ENCODE results near the gene RYR2. TPM values are rescaled to one million over a fixed set of nuclear protein-coding genes. Genes with fewer than 3 reads are reported as not detected.
A peak's percentile ranks its signal among the peaks of the same experiment; 100 is the strongest.

RYR2 gene
- total and polyA plus RNA-seq, 9 of the 15 experiments (the other 6 are each of a cell fraction or from before 2014, with no cell fraction given) = 0.03 to 0.42 (median 0.14) TPM

- Histone ChIP-seq H3K36me3 (ENCODE audit: control insufficient read depth, insufficient read depth, low read length) (no peaks in the 10 kb centered on the region), H3K9ac (ENCODE audit: insufficient read depth in 1 of 2, low read depth in 2 of 2, low read length in 2 of 2) (no peak overlapping the region), H2AFZ (ENCODE audit: low read depth, low read length) (no peak overlapping the region), H3K9me3 (replicated peaks; ENCODE audit: control insufficient read depth, insufficient read depth, low read depth, low read length) (no peaks in the 10 kb centered on the region), H4K20me1 (replicated peaks; ENCODE audit: control insufficient read depth, insufficient read depth, low read length) (no peaks in the 10 kb centered on the region), H3K4me3 (no peak overlapping the region), H3K79me2 (ENCODE audit: control insufficient read depth, insufficient read depth, low read length) (no peaks in the 10 kb centered on the region), H3K9me1 (ENCODE audit: control insufficient read depth, insufficient read depth, low read length) (no peaks in the 10 kb centered on the region), H3K4me2 (ENCODE audit: insufficient read depth, low read length) (no peak overlapping the region), H3K4me1 (replicated peaks in 1 of 2; ENCODE audit: control insufficient read depth in 2 of 2, insufficient read depth in 2 of 2, low read length in 2 of 2) (no peaks in the 10 kb centered on the region), H3K27me3 (ENCODE audit: control insufficient read depth in 2 of 2, insufficient read depth in 2 of 2, low read length in 2 of 2) (no peaks in the 10 kb centered on the region), H3K27ac (ENCODE audit: extremely low read depth, low read depth, low read length) (no peak overlapping the region)
- POLR2A ChIA-PET = no interaction called here
- FAIRE-seq (peak; percentile 19), ATAC-seq (no peak), DNase-seq (ENCODE audit: extremely low read depth in 1 of 4, low spot score in 3 of 4) (no peak)
- BruUV-seq (replicated peaks) = no TSS peak
- WGBS (ENCODE audit: insufficient coverage, low coverage, missing lambda C conversion rate) = 0% methylated on average over 4 of the region's 4 CpGs
- in situ Hi-C loops (cut with MboI) (no loop called here), intact Hi-C loops (cut with micrococcal nuclease) (no loop called here)
- CTCF ChIA-PET (ENCODE audit: low intra/inter-chr PET ratio) = no interaction called here
- no peak for TF ChIP-seq THRAP3 (IDR thresholded peaks at IDR 0.05; ENCODE audit: borderline replicate concordance)
- TF ChIP-seq STAG1 (CRISPR knock-in tag; IDR thresholded peaks at IDR 0.05; ENCODE audit: borderline replicate concordance) = no peak
- TF ChIP-seq MAZ (CRISPR knock-in tag; conservative IDR thresholded peaks at IDR 0.05 in 1 of 2, IDR thresholded peaks at IDR 0.05 in 1 of 2) = no peak
- TF ChIP-seq FOXP1 (CRISPR knock-in tag; IDR thresholded peaks at IDR 0.05) = no peak
- TF ChIP-seq MITF (IDR thresholded peaks at IDR 0.05) = no peak
- TF ChIP-seq THRA (IDR thresholded peaks at IDR 0.05) = no peak
- TF ChIP-seq, protein P1, sequence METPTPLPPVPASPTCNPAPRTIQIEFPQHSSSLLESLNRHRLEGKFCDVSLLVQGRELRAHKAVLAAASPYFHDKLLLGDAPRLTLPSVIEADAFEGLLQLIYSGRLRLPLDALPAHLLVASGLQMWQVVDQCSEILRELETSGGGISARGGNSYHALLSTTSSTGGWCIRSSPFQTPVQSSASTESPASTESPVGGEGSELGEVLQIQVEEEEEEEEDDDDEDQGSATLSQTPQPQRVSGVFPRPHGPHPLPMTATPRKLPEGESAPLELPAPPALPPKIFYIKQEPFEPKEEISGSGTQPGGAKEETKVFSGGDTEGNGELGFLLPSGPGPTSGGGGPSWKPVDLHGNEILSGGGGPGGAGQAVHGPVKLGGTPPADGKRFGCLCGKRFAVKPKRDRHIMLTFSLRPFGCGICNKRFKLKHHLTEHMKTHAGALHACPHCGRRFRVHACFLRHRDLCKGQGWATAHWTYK (CRISPR knock-in tag; IDR thresholded peaks at IDR 0.05) = no peak
- TF ChIP-seq NEUROD1 (IDR thresholded peaks at IDR 0.05; ENCODE audit: borderline replicate concordance, low read depth, low read length, partially characterized antibody) = no peak
- no peak for TF ChIP-seq SRSF1 (IDR thresholded peaks at IDR 0.05; ENCODE audit: low read depth, low read length)
- no peak for TF ChIP-seq SMAD2 (IDR thresholded peaks at IDR 0.05; ENCODE audit: low read depth, low read length)
- no peak for TF ChIP-seq GTF2E2 (tag; IDR thresholded peaks at IDR 0.05)
- TF ChIP-seq CEBPB (tag; IDR thresholded peaks at IDR 0.05) = no peak
- no peak for TF ChIP-seq ZNF57 (CRISPR knock-in tag; IDR thresholded peaks at IDR 0.05)
- TF ChIP-seq FIP1L1 (IDR thresholded peaks at IDR 0.05; ENCODE audit: low read depth, low read length, poor library complexity, severe bottlenecking) = no peak
- no peak for TF ChIP-seq ZKSCAN3 (CRISPR knock-in tag; IDR thresholded peaks at IDR 0.05)
- TF ChIP-seq, protein P2, sequence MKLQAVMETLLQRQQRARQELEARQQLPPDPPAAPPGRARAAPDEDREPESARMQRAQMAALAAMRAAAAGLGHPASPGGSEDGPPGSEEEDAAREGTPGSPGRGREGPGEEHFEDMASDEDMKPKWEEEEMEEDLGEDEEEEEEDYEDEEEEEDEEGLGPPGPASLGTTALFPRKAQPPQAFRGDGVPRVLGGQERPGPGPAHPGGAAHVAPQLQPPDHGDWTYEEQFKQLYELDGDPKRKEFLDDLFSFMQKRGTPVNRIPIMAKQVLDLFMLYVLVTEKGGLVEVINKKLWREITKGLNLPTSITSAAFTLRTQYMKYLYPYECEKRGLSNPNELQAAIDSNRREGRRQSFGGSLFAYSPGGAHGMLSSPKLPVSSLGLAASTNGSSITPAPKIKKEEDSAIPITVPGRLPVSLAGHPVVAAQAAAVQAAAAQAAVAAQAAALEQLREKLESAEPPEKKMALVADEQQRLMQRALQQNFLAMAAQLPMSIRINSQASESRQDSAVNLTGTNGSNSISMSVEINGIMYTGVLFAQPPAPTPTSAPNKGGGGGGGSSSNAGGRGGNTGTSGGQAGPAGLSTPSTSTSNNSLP (IDR thresholded peaks at IDR 0.05; ENCODE audit: borderline replicate concordance, low read depth, low read length) = no peak
- TF ChIP-seq, protein P3, sequence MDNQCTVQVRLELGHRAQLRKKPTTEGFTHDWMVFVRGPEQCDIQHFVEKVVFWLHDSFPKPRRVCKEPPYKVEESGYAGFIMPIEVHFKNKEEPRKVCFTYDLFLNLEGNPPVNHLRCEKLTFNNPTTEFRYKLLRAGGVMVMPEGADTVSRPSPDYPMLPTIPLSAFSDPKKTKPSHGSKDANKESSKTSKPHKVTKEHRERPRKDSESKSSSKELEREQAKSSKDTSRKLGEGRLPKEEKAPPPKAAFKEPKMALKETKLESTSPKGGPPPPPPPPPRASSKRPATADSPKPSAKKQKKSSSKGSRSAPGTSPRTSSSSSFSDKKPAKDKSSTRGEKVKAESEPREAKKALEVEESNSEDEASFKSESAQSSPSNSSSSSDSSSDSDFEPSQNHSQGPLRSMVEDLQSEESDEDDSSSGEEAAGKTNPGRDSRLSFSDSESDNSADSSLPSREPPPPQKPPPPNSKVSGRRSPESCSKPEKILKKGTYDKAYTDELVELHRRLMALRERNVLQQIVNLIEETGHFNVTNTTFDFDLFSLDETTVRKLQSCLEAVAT (IDR thresholded peaks at IDR 0.05) = no peak
Measured at GRCh38 chr1:237269938-237270337, 228.0 kb downstream of the RYR2 start.
